Measurements from ENCODE around the gene JHY. TPM values are rescaled to one million over a fixed set of nuclear protein-coding genes. Genes with fewer than 3 reads are reported as not detected.

The JHY gene
- polyA plus RNA-seq, 1 donor: 13.7 TPM

DNA sequence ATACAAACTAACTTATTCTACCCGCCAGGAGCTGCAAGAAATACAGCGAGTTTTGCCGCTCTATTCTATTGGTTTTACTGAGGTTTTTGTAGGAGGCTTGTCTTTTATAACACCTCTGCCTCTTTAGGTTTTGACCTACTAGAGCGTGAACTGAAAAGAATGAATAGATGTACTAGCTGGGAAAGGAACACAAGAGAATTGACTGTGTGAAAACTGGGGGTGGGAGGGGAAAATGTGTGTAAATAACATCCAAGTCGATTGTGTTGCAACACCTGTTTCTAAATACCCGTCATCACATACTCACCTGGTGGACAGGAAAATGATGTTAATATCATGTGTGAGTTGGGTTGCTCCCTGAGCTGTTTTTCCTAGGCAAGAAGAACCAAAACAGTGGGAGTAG is 12.9 kb upstream of the JHY start:
- no peak for DNase-seq

DNA sequence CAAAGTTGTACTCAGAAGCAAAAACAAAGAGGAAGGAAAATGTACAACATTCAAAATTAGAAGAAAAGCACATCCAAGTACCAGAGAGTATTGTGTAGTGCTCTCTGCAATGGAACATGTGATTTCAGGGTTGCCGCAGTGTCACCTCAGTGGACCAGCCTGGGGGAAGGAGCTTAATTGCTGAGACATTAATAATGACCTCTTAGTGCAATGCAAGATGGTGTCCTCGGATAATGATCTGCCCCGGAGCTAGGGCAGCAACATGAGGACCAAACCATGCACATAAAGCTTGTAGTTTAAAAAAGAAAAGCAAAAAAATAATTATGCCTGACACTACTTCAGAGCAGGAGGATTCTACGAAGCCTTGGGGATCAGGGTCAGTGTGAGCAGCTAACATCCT is 11.3 kb upstream of the JHY start:
- no peak for DNase-seq

DNA sequence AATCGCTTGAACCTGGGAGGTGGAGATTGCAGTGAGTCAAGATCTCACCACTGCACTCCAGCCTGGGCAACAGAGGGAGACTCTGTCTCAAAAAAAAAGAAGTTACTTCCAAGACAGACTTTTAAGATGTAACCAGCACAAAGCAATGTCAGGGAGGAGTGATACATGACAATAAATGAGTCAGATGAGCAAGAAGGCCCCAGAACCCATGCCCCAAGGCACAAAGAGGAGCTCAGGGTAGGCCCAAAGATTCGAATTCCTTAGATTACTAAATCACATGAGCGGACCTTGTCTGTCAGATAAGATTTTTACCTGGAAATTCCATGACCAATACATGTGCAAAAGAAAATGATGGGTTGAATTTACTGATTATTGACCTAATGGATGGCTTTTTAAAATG is 10.5 kb upstream of the JHY start:
- no peak for DNase-seq

DNA sequence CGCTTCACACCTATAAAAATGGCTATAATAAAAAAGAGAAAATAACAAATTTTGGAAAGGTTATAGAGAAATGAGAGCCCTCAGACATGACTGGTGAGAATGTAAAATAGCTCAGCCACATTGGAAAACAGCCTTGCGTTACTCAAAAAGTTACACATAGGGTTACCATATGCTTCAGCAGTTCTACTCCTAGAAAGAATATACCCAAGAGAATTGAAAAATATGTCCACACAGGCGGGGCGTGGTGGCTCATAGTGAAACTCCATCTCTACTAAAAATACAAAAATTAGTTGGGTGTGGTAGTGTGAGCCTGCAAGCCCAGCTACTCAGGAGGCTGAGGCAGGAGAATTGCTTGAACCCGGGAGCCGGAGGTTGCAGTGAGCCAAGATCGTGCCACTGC is 7.6 kb upstream of the JHY start:
- DNase-seq: no peak

DNA sequence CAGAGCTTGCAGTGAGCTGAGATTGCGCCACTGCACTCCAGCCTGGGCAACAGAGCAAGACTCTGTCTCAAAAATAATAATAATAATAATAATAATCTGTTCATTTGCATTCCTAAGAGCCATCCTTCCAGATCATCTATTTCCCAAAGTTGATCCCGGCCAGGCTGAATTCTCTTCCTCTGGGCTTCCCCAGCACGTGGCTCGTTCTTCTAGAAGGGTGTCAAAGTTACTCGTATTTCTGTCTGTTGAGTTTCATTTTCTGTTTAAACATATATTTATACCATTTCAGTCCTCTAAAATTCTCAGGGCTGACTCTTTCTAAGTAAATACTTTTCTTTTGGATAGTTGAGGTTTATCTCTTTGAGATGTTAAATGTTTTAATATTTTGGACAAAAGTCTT is 4.8 kb upstream of the JHY start:
- no peak for DNase-seq

DNA sequence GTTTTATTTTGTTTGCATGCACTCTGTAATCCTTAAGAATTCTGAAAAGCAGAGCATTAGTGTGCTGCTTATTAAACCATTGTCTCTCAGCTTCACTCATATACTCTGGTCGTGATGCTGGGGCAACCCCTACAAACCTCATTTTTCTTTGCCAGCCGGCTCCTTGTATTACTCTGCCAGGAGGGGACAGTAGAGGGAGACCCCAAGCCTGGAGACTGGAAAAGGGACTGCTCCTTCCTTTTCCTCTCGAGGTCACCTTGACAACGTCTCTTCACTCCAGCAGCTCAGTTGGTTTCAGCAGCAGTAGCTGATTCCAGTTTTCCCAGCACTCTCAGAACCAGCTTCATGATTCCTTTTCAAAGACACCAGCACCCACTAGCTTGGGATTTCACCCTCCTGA is 2.8 kb upstream of the JHY start:
- DNase-seq: no peak

DNA sequence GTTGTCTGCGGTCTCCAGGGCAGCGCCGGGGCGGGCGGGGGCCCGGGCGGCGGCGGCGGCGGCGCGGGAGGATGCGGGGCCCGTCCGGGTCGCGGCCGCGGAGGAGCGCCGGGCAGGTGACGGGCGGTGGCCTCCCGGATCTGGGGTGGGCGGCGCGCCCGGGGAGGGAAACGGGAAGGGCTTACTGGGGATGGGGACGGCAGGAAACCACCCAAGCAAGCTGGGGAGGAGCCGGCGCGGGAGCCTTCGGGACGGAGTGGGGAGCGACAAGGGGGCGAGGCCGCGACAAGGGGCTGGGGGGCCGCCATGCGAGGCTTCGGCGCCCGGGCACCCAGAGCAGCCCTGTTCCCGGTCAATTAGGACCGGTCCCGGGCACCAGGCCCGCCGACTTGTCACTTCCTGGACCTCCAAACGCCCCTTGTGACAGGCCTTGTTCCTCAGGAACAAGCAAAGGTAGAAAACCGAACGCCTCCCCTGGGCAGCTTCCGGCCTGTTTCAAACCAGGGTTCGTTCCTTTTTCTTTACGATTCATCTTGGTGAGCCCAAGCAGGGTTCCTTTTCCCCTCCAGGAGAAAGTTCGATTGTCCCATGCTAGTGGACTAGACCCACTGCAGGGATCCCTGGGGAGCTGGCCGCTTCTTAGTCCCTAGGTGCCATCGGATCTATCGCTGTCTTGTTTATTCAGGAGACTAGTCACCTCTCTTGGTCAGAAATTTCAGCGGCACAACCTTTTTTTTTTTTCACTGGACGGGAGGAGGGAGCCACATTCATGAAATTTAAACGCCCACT is 492 bp downstream of the JHY start:
- DNase-seq: peak; percentile 57

DNA sequence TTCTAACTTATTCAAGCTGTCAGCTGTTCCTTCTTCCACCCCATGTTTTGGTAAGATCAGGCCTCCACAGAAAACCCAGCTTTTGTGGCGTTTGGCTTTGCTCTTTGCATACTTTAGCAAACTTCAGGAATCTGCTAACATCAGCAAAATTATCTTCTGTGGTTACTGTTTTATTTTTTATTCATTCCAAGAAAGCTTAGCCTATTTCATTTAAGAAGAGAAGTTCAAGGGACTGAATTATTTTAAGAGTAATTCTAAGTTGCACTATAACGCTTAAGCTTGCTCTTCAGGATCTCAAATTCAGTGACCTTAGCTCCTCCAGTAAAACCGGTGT is 1.1 kb downstream of the JHY start:
- no peak for DNase-seq

DNA sequence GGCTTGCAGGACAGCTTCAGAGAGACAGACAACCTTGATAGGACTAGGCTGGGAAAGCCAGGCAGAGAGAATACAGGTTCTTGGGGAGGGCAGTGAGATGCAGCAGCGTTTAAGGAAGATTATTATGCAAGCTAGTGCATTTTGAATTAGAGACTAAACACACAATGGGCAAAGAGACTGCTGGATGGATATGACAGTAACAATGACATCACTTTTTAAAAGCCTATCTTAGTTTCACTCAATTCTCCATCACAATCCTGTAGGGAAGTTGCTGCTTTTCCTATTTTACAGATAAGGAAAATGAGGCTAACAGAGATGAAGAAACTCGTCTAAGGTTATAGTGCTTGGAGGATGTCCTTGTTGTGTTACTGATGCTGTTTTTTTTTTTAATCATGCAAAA is 5.6 kb downstream of the JHY start:
- no peak for DNase-seq

DNA sequence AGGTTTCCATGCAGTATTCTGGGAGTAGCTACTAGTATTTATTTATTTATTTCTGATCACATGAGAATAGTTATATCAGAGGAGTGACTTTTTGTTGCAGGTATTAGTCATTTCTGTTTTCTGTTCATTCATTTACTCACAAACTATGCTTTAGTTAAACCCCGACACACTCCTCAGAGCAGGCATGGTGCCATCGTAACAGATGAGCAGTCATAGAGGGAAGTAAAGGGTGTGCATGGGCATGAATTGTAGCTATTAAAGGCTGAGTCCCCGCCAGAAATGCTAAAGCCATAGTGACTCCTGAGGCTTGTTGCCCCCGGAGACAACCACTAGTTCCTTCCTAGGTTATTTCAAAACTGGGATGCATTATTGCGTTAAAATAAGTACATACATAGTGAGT is 10.6 kb downstream of the JHY start:
- peak; percentile 29 for DNase-seq

DNA sequence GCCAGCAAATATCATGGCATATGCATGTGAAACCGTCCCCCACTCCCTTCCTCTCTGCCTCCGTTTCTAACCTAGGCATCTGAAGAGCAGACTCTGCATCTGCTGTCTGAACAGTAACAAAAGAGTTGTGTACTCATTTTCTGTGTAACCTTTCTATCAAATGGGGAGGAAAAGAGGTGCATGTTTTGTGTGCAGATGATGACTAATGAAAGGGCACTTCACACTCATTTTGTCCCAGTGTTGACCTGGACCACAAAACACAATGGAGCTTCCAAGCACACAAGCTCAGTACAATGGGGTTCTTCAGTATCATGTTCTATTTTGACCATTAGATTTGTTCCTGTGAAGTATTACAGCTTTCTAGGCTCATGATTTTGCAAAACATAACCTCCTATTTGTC is 13.0 kb downstream of the JHY start:
- no peak for DNase-seq

DNA sequence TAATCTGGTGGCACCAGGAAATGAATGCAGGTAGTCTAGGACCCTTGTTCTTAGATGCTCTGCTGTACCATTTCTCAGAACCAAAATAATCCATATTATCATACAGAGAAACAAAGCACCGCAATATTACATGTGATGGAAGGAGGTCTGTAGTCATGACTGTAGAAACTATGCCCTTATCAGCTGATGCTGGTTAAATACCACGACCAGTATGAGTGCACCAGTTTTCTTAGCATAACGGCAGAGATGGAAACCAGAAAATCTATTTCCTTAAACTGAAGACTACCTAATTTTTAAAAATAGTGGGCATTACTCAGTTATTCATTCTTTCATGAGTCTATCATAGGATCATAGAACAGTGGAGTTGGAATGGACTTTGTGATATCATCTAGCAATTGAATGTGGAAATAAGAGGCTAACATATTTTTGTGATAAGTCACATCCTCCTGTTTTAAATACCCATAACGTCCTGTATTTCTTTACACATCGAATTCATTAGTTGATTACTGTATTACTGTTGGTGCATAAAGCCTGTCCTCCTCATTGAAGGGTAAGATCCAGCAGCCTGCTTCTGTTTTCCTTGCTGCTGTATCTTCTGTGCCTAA is 15.1 kb downstream of the JHY start:
- DNase-seq: no peak

DNA sequence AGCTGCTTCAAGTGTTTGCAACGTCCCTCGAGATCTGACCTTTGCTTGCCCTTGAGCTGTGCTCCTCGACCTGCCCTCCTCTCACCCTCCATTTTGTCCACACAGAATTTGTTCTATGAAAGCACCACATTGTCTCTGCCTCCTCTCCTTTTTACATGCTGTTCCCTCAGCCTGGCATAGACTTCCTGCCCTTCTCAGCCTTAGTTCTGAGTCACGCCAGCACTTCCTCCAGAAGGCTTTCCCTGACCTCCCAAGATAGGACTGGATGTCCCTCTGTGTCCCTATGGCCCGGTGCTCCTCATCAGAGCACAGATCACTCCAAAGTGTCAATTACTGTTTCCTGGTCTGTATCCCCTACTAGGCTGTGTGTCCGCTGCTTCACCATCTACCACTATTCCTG is 16.2 kb downstream of the JHY start:
- DNase-seq: no peak

DNA sequence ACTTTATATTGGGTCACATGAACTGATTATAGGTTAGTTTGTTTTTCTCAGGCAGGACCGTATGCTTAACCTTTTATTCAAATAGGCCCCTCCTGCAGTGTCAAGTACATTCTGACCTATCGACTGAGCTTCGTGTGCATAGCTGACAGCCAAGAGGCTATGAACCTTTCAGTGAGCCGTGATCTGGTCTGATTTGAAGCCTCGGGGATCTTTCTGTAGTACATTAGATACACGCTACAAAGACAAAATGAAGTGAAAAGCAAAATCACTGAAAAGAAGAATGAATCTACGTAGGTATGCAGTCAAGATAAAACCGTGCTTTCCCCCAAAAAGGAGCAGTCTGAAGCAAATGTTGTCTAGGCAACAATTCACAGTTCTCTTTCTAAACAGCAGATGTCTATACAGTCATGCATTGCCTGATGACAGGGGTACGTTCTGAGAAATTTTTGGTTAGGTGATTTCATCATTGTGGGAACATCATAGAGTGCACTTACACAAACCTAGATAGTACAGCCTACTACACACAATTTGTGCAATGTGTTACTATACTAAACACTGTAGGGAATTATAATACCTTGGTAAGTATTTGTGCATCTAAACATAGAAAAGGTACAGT is 18.1 kb downstream of the JHY start:
- DNase-seq: no peak

DNA sequence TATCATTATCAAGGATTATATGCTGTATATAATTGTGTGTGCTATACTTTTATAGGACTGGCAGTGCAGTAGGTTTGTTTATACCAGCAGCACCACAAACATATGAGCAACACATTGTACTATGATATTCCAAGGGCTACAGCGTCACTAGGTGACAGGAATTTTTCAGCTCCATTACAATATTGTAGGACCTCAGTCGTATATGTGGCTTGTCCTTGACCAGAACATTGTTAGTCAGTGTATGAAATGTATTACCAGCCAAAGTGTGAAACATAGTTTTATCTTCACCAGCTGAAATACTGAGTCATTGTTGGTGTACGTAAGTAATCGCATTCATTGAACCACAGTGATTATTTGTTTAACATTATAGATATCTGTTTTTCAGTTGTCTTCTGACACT is 20.4 kb downstream of the JHY start:
- no peak for DNase-seq

DNA sequence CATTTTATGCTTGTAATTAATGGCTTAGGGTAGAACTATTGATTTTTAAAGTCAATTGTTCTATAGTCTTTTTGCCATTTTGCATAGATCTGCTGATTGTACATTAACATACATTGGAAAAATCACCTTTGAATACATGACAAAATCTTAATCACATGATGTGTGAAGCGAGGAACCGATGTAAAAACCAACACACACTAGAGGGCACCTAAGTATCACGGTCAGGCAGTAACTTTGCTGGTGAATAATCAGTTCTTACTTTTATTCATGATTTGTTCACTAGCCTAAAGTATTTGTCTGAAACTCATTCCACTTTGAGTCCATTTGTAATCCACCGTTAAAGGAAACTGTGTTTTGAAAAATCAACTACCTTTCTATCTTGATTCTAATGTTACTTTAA is 28.2 kb downstream of the JHY start:
- DNase-seq: no peak

DNA sequence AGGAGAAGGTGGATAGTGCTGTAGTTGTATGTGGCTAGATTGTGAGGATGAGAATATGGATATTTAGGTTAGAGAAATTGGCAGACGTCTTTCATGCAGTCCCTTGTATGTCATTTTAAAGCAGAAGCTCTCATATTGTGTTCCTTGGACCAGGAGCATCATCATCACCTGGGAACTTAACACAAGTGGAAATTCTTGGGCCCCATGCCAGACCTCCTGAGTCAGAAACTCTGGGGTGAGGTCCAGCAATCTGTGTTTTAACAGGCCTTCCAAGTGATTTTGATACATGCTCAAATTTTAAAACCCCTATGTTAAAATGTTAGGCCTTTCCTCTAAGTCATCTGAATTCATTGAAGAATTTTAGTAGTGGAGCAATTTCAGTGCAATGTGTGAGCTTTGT is 34.8 kb downstream of the JHY start:
- no peak for DNase-seq

DNA sequence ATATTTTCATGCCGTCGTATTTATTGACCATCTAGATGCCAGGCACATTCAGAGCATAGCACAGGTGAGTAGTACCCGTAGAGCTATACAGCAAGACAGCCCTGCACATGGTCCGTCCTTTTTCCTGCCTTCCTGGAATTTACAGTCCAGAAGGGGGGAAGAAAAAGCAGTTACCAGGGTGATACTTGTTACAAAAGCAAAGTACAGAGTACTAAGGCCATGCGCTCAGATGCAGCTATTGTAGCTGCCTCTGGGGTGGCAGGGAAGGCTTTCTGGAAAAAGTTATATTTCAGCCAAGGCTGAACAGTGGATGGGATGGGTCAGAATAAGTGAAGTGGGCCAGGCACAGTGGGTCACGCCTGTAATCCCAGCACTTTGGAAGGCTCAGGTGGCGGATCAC is 36.2 kb downstream of the JHY start:
- no peak for DNase-seq

DNA sequence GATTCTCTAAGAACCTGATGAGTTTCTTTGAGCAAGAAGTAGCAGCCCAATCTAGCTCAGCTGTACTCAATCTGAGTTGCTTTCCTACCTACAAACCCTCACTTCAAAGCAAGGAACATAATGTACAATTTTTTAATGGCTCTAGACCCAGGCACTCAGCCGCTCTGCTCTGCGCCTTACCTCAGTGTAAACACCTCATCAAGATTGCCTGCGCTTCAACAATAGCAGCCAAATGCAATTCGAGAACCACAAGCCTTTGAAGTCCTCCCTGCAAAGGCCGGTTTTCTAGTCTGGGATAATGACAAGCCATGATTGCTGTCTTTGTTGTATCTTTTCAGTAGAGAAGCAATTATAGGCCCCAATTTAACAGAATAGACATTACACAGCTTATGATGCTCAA is 38.0 kb downstream of the JHY start:
- DNase-seq: no peak

DNA sequence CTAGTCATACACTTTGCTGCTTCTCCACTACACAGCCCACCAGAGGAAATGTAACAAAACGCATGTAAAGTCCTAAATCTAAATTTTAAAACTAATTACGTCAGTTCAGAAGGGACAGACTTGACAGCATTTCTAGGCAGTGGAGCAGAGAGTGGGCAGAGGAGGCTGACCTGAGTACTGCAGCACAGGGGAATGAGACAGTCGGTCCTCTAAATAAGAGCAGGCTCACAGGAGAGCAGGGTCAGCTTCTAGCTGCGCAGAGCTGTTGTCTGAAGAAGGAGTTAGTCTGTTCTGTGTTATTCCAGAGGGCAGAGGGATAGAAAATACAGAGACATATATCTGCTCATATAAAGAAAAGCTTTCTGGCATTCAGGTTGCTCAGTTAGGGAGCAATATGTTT is 40.3 kb downstream of the JHY start:
- DNase-seq: no peak

DNA sequence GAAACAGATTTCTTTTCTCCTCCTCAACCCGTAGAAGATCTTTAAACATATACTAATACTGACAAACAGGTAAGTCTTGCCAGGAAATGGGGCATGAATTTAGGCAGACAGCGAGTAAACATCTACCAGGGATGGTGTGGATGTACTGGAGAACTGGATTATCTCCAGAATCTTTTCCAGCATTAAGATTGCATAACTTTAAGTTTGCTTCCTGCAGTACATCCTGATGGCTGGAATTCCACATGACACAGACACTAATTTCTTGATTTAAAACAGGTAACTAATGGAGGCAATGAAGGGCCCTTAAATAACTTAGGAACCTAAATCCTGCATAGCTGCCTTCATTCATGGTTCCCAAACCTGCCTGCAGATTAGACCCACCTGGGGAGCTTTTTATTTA is 40.7 kb downstream of the JHY start:
- DNase-seq: no peak

DNA sequence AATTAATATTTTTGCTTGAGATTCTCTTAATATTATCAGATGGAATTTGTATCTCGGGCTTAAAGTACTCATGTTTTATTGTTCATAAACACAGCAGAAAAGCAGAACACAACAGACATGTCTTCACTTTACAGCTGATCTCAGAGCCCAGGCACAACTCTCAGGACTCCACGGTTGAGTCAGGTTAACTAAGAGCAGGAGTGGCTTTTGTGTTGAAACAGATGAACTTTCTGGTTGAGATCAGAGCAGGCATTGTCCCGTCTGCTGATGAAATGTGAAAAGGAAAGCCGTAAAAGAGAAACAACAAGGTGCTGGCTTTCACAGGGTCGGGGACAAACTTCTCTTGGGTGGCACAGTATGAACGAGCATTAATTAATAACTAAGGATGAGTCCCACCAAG is 49.0 kb downstream of the JHY start:
- no peak for DNase-seq

DNA sequence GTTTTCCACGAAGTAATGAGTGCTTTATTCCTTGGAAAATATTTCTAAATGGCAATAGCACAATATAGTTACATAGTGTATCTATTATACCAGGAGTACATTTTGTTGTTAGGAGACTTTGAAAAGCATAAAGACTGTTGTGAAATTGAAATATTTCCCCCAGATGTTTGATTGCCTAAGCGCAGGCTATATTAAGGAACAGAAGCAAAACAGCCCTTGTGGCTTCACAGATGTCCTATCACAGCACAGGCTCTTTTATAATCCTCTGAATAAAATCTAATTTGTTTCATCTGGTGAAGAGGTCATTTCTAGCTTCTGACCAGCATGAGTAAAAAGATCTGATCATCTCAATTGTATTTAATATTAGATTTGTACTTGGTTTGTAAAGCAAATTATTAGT is 50.9 kb downstream of the JHY start:
- no peak for DNase-seq

DNA sequence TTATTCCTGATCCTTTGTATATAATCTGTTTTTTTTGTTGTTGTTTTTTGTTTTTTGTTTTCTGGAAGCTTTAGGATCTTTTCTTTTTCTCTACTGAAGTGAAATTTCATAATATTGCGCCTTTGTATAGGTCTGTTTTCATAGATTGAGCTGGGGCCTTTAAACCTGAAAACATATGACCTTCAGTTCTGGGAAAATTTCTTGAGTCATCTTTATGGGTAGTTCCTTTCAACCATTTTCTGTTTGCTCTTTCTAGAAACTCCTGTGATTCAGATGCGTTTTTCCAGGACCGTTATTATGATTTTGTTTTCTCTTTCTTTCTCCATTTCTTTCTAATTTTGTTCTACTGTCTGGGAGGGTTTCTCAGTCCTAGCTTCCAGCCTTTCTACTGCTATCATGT is 55.4 kb downstream of the JHY start:
- DNase-seq: no peak
